Measurements from ENCODE around the gene ATG9A.
A peak's percentile ranks its signal among the peaks of the same experiment; 100 is the strongest.

The ATG9A gene

DNA sequence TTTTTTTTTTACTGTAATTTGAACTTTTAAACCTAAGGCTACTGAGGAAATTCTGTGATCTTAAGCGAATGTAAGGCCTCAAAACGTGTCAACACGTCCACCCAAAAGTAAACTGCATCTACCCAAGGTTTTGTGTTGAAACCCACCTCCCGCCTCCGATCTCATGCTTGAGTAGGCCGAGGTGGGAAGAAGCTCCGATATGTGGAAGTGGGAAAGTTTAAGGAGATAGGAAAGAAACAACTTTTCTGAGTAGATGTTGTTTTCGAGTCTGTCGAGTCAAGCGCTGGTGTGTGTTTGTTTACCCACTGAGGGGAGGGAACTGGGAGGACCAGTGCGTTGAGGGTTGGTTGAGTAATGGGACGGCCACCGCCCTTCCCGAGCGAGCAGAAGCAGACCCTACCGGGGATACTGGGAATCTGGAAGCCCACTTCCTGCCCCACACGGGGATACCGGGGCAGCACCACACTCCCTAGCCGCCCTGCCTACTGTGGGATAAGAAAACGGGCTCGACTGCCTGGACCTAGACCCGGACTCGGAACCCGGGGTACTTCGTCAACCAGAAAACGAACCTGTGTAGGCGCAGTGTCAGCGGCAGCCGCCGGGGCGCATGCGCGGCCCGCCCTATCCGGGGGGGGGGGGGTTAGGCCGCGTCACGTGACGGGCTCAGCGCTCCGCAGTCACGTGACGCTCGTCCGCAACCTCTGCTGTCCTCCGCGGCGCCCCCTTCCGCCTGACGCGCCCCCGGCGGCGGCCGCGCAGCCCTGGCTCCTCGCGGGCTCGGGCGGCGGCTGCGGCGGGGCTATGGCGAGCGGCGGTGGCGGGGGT is 51.7 kb downstream of the ATG9A start, which contains the start of gene RETREG2:
Gene RETREG2, plus strand, starts transcription at position 724 of the 825 bp plus-strand sequence. Its CDS starts 78 bp downstream, at position 802.
- peak within 1 kb of the TSS; percentile 100 for H3K27ac Mint-ChIP-seq
- H3K27me3 Mint-ChIP-seq = no peaks in the 10 kb centered on the region
- no peaks in the 10 kb centered on the region for H3K9me3 Mint-ChIP-seq
- CTCF ChIA-PET = no interaction called here
- peaks cover 49% of the 10 kb centered on the region for H3K36me3 Mint-ChIP-seq
- peak within 1 kb of the TSS; percentile 81 for H3K4me3 Mint-ChIP-seq
- H3K4me1 Mint-ChIP-seq = peaks cover 68% of the 10 kb centered on the region
- DNase-seq = peak; percentile 83

DNA sequence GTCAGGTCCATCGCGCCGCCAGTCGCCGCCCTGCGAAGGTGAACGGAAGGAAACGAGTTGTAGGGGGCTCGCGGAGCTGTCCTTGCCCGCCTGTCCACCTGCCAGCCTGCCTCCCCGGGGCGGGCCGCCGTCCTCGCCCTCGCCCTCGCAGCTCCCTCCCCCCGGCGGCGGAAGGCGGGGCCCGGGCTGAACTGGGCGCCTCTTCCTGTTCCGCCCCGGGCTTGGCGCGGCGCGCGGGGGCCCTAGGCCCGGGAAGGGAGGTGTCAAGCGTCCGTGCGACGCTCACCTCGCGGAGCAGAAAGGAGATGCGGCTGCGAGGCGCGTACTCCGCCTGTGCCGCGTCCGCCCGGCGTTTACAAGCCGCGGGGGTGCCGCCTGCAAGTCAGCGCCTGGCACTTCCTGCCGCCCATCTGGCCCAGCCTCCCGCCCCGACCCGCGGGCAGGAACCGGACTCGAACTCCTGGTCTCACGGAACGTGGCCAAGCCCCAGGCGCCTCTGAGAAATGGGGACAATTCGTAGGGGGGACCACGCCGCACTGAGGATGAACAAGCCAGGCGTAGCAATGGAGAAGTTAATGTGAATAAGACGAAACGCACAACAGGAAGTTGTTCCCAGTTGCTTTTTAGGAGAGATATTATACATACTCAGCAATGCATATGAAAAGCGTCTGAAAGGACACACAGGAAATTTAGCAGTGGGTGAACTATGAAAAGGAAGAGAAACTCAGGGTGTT is 52.5 kb downstream of the ATG9A start, which contains the start of gene CNPPD1:
Gene CNPPD1, minus strand, starts transcription at position 108 of the 734 bp plus-strand sequence. Its CDS starts 97 bp downstream, at position 11.
- Mint-ChIP-seq H3K4me3 (peak within 1 kb of the TSS; percentile 81), H3K27me3 (no peaks in the 10 kb centered on the region), H3K27ac (peak within 1 kb of the TSS; percentile 100), H3K9me3 (no peaks in the 10 kb centered on the region), H3K36me3 (peaks cover 45% of the 10 kb centered on the region), H3K4me1 (peaks cover 60% of the 10 kb centered on the region)
- CTCF ChIA-PET = interaction anchor here (1.1 to 3.6 kb wide), 10 partner anchors 11 to 123 kb away, joined by 3 to 15 read pairs (median 6); partner anchors contain the start of gene ZFAND2B
- DNase-seq = peak; percentile 92

DNA sequence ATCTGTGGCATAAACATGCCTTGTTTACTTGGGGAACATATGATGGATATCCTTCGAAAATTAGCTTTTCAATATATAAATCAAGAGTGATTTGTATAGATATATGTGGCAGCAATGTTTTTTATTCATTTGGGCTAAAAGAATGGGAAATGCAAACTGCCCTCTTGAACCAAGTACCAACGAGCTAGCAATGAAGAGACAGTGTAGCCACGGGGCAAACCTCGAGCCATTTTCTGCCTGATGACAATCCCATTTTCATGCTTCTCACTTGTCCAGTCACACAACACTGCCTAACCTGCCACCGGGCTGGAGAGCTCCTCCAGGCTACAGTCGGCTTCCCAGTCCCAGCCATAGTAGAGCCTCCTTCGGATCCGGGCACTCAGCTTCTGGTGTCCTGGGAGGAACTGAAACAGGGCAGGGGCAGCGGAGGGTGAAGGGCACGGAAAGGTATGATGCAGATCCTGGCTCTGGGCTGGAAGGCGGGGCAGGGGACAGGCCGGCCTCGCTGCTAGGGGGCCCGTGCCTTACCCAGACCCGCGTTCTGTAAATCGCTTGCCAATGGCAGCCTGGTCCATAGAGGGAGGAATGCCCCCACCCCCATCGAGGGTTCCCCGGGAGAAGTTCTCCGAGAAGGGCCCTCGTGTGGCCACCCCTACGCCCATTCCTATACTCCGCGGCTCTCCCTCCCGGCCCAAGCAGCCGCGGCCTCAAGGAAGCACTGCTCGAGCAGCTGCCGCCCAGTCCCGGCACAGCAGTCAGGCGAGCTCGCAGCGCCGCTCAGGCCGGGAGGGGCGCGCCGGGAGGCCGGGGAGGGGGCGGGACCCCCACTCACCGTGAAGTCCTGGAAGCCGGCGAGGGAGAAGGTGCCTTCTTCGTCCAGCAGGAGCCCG is 53.3 kb downstream of the ATG9A start:
- peak overlapping the region; percentile 100 for H3K27ac Mint-ChIP-seq
- peaks cover 54% of the 10 kb centered on the region for H3K4me1 Mint-ChIP-seq
- peak; percentile 47 for DNase-seq
- H3K9me3 Mint-ChIP-seq = no peaks in the 10 kb centered on the region
- H3K27me3 Mint-ChIP-seq = no peaks in the 10 kb centered on the region
- CTCF ChIA-PET = interaction anchor here (0.5 to 3.6 kb wide), 13 partner anchors 10 to 124 kb away, joined by 3 to 15 read pairs (median 4); partner anchors contain the start of genes TUBA4B and ZFAND2B
- H3K4me3 Mint-ChIP-seq = peak overlapping the region; percentile 81
- H3K36me3 Mint-ChIP-seq = peaks cover 43% of the 10 kb centered on the region

DNA sequence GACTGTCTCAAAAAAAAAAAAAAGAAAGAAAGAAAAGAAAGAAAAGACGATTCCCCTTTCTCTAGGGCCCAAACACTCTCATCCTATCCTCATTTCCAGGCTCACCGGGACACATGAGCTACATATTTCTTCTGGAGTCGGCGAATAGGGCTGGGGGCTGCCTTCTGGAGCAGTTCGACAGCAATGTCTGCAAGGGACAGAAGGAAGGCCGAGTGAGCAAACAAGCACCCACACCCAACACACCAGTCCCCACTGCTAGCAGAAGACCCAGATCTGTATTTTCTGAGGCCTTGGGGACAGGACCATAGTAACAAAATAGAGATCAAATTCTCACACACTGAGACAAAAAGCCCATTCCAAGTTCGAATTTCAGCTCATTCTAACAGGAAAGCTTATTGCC is 54.0 kb downstream of the ATG9A start:
- Mint-ChIP-seq H3K36me3 (peaks cover 37% of the 10 kb centered on the region), H3K4me1 (peaks cover 49% of the 10 kb centered on the region)

DNA sequence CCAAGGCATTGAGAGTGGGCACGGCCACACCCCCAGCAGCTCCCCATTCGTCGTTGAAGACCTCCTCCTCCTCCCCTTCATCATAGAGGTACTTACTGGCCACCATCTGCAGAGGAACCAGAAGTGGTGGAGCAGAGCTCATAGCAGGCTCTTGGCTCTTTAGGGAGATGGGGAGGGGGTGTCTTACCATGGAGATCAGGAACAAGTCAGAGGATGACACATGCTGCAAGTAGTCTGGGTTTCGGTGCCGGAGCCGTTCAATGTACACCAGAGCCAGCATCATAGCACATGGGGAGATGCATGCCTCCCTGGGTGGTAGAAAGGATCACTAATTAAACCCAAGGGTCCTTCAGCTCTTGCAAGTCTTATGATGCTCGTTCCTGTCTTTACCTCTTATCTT is 54.6 kb downstream of the ATG9A start:
- Mint-ChIP-seq H3K4me3 (peak overlapping the region; percentile 37), H3K4me1 (peaks cover 42% of the 10 kb centered on the region), H3K27ac (peak overlapping the region; percentile 60), H3K27me3 (no peaks in the 10 kb centered on the region), H3K9me3 (no peaks in the 10 kb centered on the region), H3K36me3 (peaks cover 35% of the 10 kb centered on the region)
- CTCF ChIA-PET = interaction anchor here (0.9 to 3.6 kb wide), 5 partner anchors 10 to 123 kb away, joined by 3 to 15 read pairs (median 4); no protein-coding TSS in a partner anchor
- DNase-seq = no peak

More for the DNA sequence above, 54.0 kb downstream of the ATG9A start:
- peak overlapping the region; percentile 100 for H3K27ac Mint-ChIP-seq
- CTCF ChIA-PET = interaction anchor here (0.5 to 3.6 kb wide), 11 partner anchors 9 to 125 kb away, joined by 3 to 15 read pairs (median 5); partner anchors contain the start of genes TUBA4B and ZFAND2B
- DNase-seq = no peak
- H3K9me3 Mint-ChIP-seq = no peaks in the 10 kb centered on the region
- peak overlapping the region; percentile 81 for H3K4me3 Mint-ChIP-seq
- no peaks in the 10 kb centered on the region for H3K27me3 Mint-ChIP-seq

DNA sequence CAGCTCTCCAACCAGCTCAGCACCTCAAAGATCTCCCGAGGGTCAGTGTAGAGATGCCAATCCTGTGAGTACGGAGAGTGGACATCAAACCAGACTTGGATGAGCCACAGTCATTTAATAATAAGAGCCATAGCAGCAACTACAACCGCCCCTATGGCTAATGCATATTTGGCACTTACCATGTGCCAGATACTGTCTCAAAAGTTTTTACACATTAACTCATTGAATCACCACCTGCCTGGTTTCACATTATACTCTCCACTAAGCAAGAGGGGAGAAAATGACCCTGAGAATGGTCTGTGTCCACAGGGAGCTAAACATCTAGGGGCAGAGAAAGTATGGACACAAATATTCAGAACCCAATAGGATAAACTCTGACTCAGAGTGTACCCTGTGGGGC is 55.3 kb downstream of the ATG9A start:
- Mint-ChIP-seq H3K27me3 (no peaks in the 10 kb centered on the region), H3K4me3 (peak overlapping the region; percentile 37), H3K27ac (no peak overlapping the region), H3K9me3 (no peaks in the 10 kb centered on the region), H3K36me3 (peaks cover 33% of the 10 kb centered on the region), H3K4me1 (peaks cover 35% of the 10 kb centered on the region)
- no peak for DNase-seq
- CTCF ChIA-PET = interaction anchor here (0.9 to 5.6 kb wide), 6 partner anchors 10 to 124 kb away, joined by 3 to 70 read pairs (median 5); no protein-coding TSS in a partner anchor

DNA sequence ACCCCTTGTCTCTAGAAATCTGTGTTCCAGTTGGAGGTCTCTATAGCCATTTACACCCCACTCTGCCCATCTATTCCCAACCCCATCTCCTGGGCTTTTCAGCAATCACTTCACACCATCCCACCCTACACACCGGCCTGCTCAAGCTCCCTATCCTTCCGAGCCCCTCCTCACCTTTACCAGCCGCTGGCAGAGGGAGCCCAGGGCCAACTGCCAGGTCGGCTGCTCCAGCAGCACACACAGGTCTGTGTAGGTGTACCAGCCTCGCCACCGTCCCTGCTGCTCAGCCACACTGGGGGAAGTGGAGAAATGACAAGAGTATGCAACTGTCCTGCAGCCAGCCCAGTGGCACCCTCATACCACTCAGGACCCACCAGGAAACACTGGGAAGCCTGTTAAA is 56.3 kb downstream of the ATG9A start:
- H3K27ac Mint-ChIP-seq = no peak overlapping the region
- peaks cover 31% of the 10 kb centered on the region for H3K36me3 Mint-ChIP-seq

DNA sequence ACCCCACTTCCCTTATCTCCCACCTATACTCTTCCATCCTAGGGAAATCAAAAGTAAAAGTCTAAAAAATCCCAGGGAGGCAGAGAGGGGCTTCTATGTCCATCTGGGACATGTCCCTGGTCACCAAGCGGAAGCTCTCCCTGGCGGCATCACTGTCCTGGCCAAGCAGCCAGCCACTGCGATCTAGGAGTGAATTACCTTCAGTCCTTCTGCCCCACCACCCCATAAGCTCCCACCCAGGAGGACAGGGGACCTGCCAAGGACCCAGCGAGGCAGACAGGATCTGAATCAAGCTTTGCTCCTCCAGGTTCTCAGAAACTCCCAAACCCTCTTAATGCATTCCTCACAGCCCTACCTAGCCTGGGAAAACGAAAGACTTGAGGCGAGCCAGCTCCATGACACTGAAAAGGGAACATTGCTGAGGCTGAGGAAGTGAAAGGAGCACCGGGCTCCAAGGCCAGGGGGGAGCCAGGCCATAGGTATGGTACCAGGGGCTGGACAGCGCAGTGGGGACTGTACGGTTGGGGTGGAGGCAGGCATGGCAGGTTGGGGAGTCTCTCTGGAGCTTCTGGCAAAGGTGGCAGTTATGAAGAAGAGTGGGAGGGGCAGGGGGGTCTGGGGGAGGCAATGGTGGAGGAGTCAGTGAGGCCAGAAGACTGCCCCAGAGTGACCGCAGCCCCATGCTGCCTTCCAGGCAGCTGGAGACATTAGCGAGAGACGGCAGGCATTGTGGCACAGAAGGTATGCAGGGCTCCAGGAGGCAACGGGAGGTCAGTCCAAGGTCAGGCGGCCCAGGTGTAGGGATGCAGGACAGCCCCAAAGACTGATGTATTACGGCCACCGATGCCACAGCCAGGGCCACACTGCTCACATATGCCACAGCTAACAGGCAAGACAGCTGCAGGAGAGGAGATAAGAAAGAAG is 56.9 kb downstream of the ATG9A start:
- H3K27ac Mint-ChIP-seq = no peak overlapping the region

More for the DNA sequence above, 56.3 kb downstream of the ATG9A start:
- H3K27me3 Mint-ChIP-seq = no peaks in the 10 kb centered on the region
- peaks cover 33% of the 10 kb centered on the region for H3K4me1 Mint-ChIP-seq
- CTCF ChIA-PET = interaction anchor here (1.3 to 5.6 kb wide), 9 partner anchors 13 to 125 kb away, joined by 4 to 70 read pairs (median 8); partner anchors contain the start of genes DNAJB2, NHEJ1, TUBA4B and ZFAND2B
- DNase-seq = no peak
- H3K4me3 Mint-ChIP-seq = no peak overlapping the region
- H3K9me3 Mint-ChIP-seq = no peaks in the 10 kb centered on the region

DNA sequence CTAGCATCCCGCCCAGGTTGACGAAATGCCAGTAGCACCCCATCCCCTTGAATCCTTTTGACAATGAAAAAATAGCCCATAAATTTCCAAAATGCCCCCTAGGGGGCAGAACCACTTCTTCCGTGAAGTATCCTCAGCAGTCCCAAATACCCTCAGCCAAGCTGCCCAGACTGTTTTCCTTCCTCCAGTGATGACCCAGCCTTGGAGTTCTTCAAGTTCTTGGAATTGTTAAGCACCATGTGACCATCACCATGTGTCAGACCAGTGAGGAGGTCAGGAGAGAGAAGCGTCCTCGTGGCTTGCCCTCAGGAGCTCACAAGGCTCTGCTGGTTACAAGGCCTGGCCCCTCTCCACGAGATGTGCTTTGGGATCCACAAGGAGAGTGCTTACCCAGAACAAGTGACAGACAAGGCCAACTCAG is 58.2 kb downstream of the ATG9A start:
- Mint-ChIP-seq H3K27ac (peak overlapping the region; percentile 77), H3K9me3 (no peaks in the 10 kb centered on the region)
- peak; percentile 36 for DNase-seq

More for the DNA sequence above, 56.9 kb downstream of the ATG9A start:
- Mint-ChIP-seq H3K4me3 (no peak overlapping the region), H3K9me3 (no peaks in the 10 kb centered on the region), H3K4me1 (peaks cover 31% of the 10 kb centered on the region), H3K36me3 (peaks cover 30% of the 10 kb centered on the region), H3K27me3 (no peaks in the 10 kb centered on the region)
- no peak for DNase-seq
- CTCF ChIA-PET = interaction anchor here (0.7 to 5.6 kb wide), 15 partner anchors 8 to 216 kb away, joined by 3 to 70 read pairs (median 5); partner anchors contain the start of genes ABCB6, DNAJB2, GLB1L and NHEJ1

DNA sequence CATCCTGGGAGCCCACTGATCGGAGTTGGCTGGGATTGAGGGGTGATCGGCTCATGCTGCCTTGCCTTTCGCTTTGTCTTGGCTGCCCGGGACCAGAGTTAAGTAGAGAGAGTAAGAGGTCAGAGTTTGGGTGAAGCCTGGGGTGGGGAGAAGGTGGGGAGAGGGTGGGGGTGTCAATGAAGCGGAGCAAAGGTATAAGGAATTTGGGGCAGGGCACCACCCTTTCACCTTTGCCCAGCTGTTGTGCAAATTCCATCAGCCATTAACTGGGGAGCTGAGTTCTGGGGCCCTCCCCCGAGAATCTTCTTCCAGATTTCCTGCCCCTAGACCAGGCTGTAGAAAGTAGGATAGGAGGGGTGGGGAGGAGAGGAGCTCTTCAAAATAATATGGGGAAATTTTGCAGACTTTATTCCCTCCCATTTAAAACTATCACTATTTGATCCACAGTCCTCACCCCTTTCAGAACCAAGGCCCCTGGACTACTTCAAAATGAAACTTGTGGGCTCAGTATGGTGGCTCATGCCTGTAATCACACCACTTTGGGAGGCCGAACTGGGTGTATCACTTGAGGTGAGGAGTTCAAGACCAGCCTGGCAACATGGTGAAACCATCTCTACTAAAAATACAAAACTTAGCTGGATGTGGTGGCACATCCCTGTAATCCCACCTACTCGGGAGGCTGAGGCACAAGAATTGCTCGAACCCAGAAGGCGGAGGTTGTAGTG is 59.3 kb downstream of the ATG9A start, which contains the start of gene SLC23A3:
Gene SLC23A3, minus strand, starts transcription at position 100 of the 725 bp plus-strand sequence. Its CDS starts 45 bp downstream, at position 55.
- no peaks in the 10 kb centered on the region for H3K9me3 Mint-ChIP-seq
- no peak within 1 kb of the TSS for H3K27ac Mint-ChIP-seq
- DNase-seq = no peak
- H3K36me3 Mint-ChIP-seq = peaks cover 27% of the 10 kb centered on the region
- no peaks in the 10 kb centered on the region for H3K27me3 Mint-ChIP-seq
- CTCF ChIA-PET = interaction anchor here (0.7 to 5.6 kb wide), 13 partner anchors 10 to 129 kb away, joined by 3 to 70 read pairs (median 5); partner anchors contain the start of genes NHEJ1 and ZFAND2B
- H3K4me3 Mint-ChIP-seq = no peak within 1 kb of the TSS
- H3K4me1 Mint-ChIP-seq = peaks cover 21% of the 10 kb centered on the region

More for the DNA sequence above, 58.2 kb downstream of the ATG9A start:
- CTCF ChIA-PET = interaction anchor here (0.7 to 5.6 kb wide), 21 partner anchors 9 to 128 kb away, joined by 3 to 70 read pairs (median 4); partner anchors contain the start of genes GLB1L, NHEJ1, STK16 and ZFAND2B
- H3K4me3 Mint-ChIP-seq = no peak overlapping the region
- peaks cover 30% of the 10 kb centered on the region for H3K4me1 Mint-ChIP-seq
- H3K27me3 Mint-ChIP-seq = no peaks in the 10 kb centered on the region
- peaks cover 27% of the 10 kb centered on the region for H3K36me3 Mint-ChIP-seq
